Measurements from ENCODE around the gene IBA57. TPM values are rescaled to one million over a fixed set of nuclear protein-coding genes. Genes with fewer than 3 reads are reported as not detected.

The IBA57 gene
- polyA plus RNA-seq, 2 of the 4 experiments (the other 2 are of a cell fraction) = 1.5 to 2.2 TPM

- 98% methylated on average over 2 of the region's 2 CpGs for WGBS (ENCODE audit: missing lambda C conversion rate)
- CTCF ChIA-PET = interaction anchor here (1.5 to 2.8 kb wide), 3 partner anchors 11 to 289 kb away, joined by 3 to 7 read pairs (median 3); no protein-coding TSS in a partner anchor
- no peak overlapping the region for H3K4me2 ChIP-seq
- no peak overlapping the region for H3K4me3 ChIP-seq
- no peak for ATAC-seq
- no peak for TF ChIP-seq HOXB5 (CRISPR knock-in tag; IDR thresholded peaks at IDR 0.05)
- no peak for TF ChIP-seq ZC3H11A (IDR thresholded peaks at IDR 0.05)
- no peak for TF ChIP-seq HMGXB4 (CRISPR knock-in tag; IDR thresholded peaks at IDR 0.05; ENCODE audit: borderline replicate concordance)
- TF ChIP-seq POLR2AphosphoS2 (conservative IDR thresholded peaks at IDR 0.05; ENCODE audit: low read length) = no peak
- TF ChIP-seq RCOR1 (IDR thresholded peaks at IDR 0.05; ENCODE audit: low read depth, low read length) = no peak
- TF ChIP-seq TFCP2L1 (CRISPR knock-in tag; IDR thresholded peaks at IDR 0.05) = no peak
- no peak overlapping the region for H3K27ac ChIP-seq
- H3K4me1 ChIP-seq = peaks cover 17% of the 10 kb centered on the region; the same call in 2 of the 3 replicates
- no peak for DNase-seq (ENCODE audit: low read depth in 1 of 2, low spot score in 1 of 2)
- peaks cover 12% of the 10 kb centered on the region for H3K9me3 ChIP-seq
- POLR2A ChIA-PET = no interaction called here
- FAIRE-seq = no peak
Observed at GRCh38 chr1:228225740-228226139, 60.1 kb downstream of the IBA57 start.

- Histone ChIP-seq H3K4me3 (no peak overlapping the region), H3K9me3 (peaks cover 12% of the 10 kb centered on the region), H3K27ac (no peak overlapping the region), H3K4me2 (no peak overlapping the region), H3K4me1 (peaks cover 17% of the 10 kb centered on the region; the same call in 2 of the 3 replicates)
- FAIRE-seq = no peak
- DNase-seq (ENCODE audit: low read depth in 1 of 2, low spot score in 1 of 2) = no peak
- POLR2A ChIA-PET = no interaction called here
- no peak for ATAC-seq
- 92% methylated on average over 6 of the region's 7 CpGs for WGBS (ENCODE audit: missing lambda C conversion rate)
- CTCF ChIA-PET = interaction anchor here (1.3 to 2.8 kb wide), 4 partner anchors 10 to 289 kb away, joined by 3 to 7 read pairs (median 4); no protein-coding TSS in a partner anchor
- TF ChIP-seq TFCP2L1 (CRISPR knock-in tag; IDR thresholded peaks at IDR 0.05) = no peak
- TF ChIP-seq ESRRA (IDR thresholded peaks at IDR 0.05; ENCODE audit: borderline replicate concordance, low read length) = no peak
- TF ChIP-seq PHF8 (IDR thresholded peaks at IDR 0.05; ENCODE audit: borderline replicate concordance, low read depth) = no peak
- TF ChIP-seq CBX8 (IDR thresholded peaks at IDR 0.05) = no peak
- TF ChIP-seq ELK1 (IDR thresholded peaks at IDR 0.05; ENCODE audit: low read depth, low read length) = no peak
- TF ChIP-seq REST (IDR thresholded peaks at IDR 0.05) = no peak
- TF ChIP-seq SREBF2 (IDR thresholded peaks at IDR 0.05) = no peak
- TF ChIP-seq HMGXB4 (CRISPR knock-in tag; IDR thresholded peaks at IDR 0.05; ENCODE audit: borderline replicate concordance) = no peak
- TF ChIP-seq RFX5 (IDR thresholded peaks at IDR 0.05) = no peak
- TF ChIP-seq USF2 (IDR thresholded peaks at IDR 0.05) = no peak
- no peak for TF ChIP-seq BHLHE40 (IDR thresholded peaks at IDR 0.05; ENCODE audit: low read depth, low read length)
- TF ChIP-seq CTCF (IDR thresholded peaks at IDR 0.05) = no peak
- TF ChIP-seq HOXA7 (CRISPR knock-in tag; IDR thresholded peaks at IDR 0.05) = no peak
Observed at GRCh38 chr1:228226141-228226874, 60.7 kb downstream of the IBA57 start.

Data from A549 (cell line).